GM04504 (cell line): ENCODE data around the gene CAMTA1.

Experiments
- DNase-seq: peaks from one replicate; pipeline ENCODE4 v3.0.0-alpha.2; 2012; ENCODE audit warnings: low read depth

The CAMTA1 gene

GRCh38 chr1:7388141-7388487 is 602.9 kb downstream of the CAMTA1 start:
- DNase-seq, result no peak

- DNase-seq, result no peak
These were observed 603.4 kb downstream of the CAMTA1 start for GRCh38 chr1:7388488-7389185.

- DNase-seq, result no peak
These were observed 604.1 kb downstream of the CAMTA1 start for GRCh38 chr1:7389201-7389905.

- no peak for DNase-seq
These were observed 604.8 kb downstream of the CAMTA1 start for GRCh38 chr1:7389906-7390603.

GRCh38 chr1:7390604-7391000 is 605.3 kb downstream of the CAMTA1 start:
- DNase-seq, result no peak

GRCh38 chr1:7393136-7393535 is 607.9 kb downstream of the CAMTA1 start:
- DNase-seq, result no peak

- no peak for DNase-seq
These were observed 610.0 kb downstream of the CAMTA1 start for GRCh38 chr1:7395251-7395650.

- no peak for DNase-seq
These were observed 613.7 kb downstream of the CAMTA1 start for GRCh38 chr1:7398982-7399381.

- DNase-seq, result no peak
These were observed 614.4 kb downstream of the CAMTA1 start for GRCh38 chr1:7399514-7400125.

GRCh38 chr1:7400566-7400965 is 615.3 kb downstream of the CAMTA1 start:
- no peak for DNase-seq

- DNase-seq, result peak; percentile 96
These were observed 616.7 kb downstream of the CAMTA1 start for GRCh38 chr1:7401814-7402547.

GRCh38 chr1:7402548-7402850 is 617.2 kb downstream of the CAMTA1 start:
- no peak for DNase-seq

- DNase-seq, result no peak
These were observed 618.2 kb downstream of the CAMTA1 start for GRCh38 chr1:7403265-7404045.

GRCh38 chr1:7404046-7404742 is 618.9 kb downstream of the CAMTA1 start:
- DNase-seq, result no peak

GRCh38 chr1:7405844-7406500 is 620.7 kb downstream of the CAMTA1 start:
- no peak for DNase-seq

GRCh38 chr1:7406641-7407543 is 621.6 kb downstream of the CAMTA1 start:
- DNase-seq, result no peak

- DNase-seq, result no peak
These were observed 622.3 kb downstream of the CAMTA1 start for GRCh38 chr1:7407544-7407895.

GRCh38 chr1:7407980-7408770 is 622.9 kb downstream of the CAMTA1 start:
- no peak for DNase-seq

- no peak for DNase-seq
These were observed 623.5 kb downstream of the CAMTA1 start for GRCh38 chr1:7408771-7409150.
